Left cardiac atrium (tissue), 4 donors: ENCODE data around the gene EPYC. TPM values are rescaled to one million over a fixed set of nuclear protein-coding genes. Genes with fewer than 3 reads are reported as not detected.
"Not testable (repeated sequence)": the region's sequence is repeated elsewhere in the genome, so short reads cannot be mapped to it uniquely, and the experiment has no call there.

Experiments used
- ATAC-seq, 2 donors: fragments of 200-7000 bp; cut with Tn5 transposase; one replicate each; pipeline ENCODE4 v1.9.1; 2020; ENCODE audit warnings: mild to moderate bottlenecking in 2 of 2, moderate library complexity in 2 of 2
- DNase-seq: peaks from one replicate; pipeline ENCODE4 v3.0.0-alpha.2; 2020
- intact Hi-C, 2 donors: fragments of 100-400 bp; cut with DNase I; formaldehyde crosslinking; loops; one replicate each; pipeline versions ENCODE4 v1.14.1 to v1.15.1; 2022 to 2023
- total RNA-seq, 2 donors: library from RNA; stranded (reverse); fragmentation: NEBNext Ultra II Directional; extraction: Animal tissue kit (Norgen Biotek cat#: 25700); gene quantifications; one replicate each; pipeline ENCODE4 v1.2.1, GENCODE V29; 2021
- donor health status: DM: no; HTN: yes; CAD: no.
- donor health status: DM: no; HTN: yes; CAD: no; lungs with severe emphysema.
- donor health status: DM: yes; HTN: yes; CAD: no.
- donor health status: Dilated cardiomyopathy.

EPYC gene
- total RNA-seq, 2 donors from 2014 or later = not detected

GRCh38 chr12:90995010-90995409, 9.8 kb downstream of the EPYC start:
- ATAC-seq (no peak), DNase-seq (no peak)
- intact Hi-C loops = no loop called here

GRCh38 chr12:90991952-90992465, 12.8 kb downstream of the EPYC start:
- ATAC-seq (no peak), DNase-seq (no peak)
- intact Hi-C loops = no loop called here

- DNase-seq (no peak), ATAC-seq (no peak)
- intact Hi-C loops = no loop called here
These were observed 14.2 kb downstream of the EPYC start for GRCh38 chr12:90990611-90991010.

- intact Hi-C loops = no loop called here
- peak; percentile 77 to 85 for ATAC-seq
- no peak for DNase-seq
These were observed 15.1 kb downstream of the EPYC start for GRCh38 chr12:90989686-90990111.

GRCh38 chr12:90987520-90987919, 17.3 kb downstream of the EPYC start:
- intact Hi-C loops = no loop called here
- DNase-seq = no peak
- ATAC-seq = no peak

- intact Hi-C loops = no loop called here
- ATAC-seq (no peak), DNase-seq (no peak)
These were observed 17.7 kb downstream of the EPYC start for GRCh38 chr12:90987101-90987500.

- intact Hi-C loops, DNase-seq, ATAC-seq: not testable (repeated sequence)
These were observed 19.4 kb downstream of the EPYC start for GRCh38 chr12:90985331-90985730.

- intact Hi-C loops = no loop called here
- DNase-seq = no peak
- ATAC-seq = no peak
These were observed 20.7 kb downstream of the EPYC start for GRCh38 chr12:90984114-90984513.

GRCh38 chr12:90982170-90982569, 22.6 kb downstream of the EPYC start:
- ATAC-seq (no peak), DNase-seq (no peak)
- intact Hi-C loops = no loop called here

GRCh38 chr12:90979951-90980350, 24.8 kb downstream of the EPYC start:
- ATAC-seq = peak in 1 of 2 donors; percentile 72
- DNase-seq = no peak
- intact Hi-C loops = loop anchor here (5.0 to 10.0 kb wide), 3 partner anchors 127 to 377 kb away; no protein-coding TSS in a partner anchor

GRCh38 chr12:90979019-90979418, 25.8 kb downstream of the EPYC start:
- ATAC-seq (no peak), DNase-seq (no peak)
- intact Hi-C loops = loop anchor here (5.0 to 10.0 kb wide), 3 partner anchors 128 to 378 kb away; no protein-coding TSS in a partner anchor

GRCh38 chr12:90978117-90978770, 26.5 kb downstream of the EPYC start:
- ATAC-seq (peak; percentile 79 to 84), DNase-seq (no peak)

GRCh38 chr12:90977224-90977623, 27.5 kb downstream of the EPYC start:
- ATAC-seq = no peak
- no peak for DNase-seq
- intact Hi-C loops = loop anchor here (5.0 to 10.0 kb wide), 3 partner anchors 130 to 380 kb away; no protein-coding TSS in a partner anchor

More at GRCh38 chr12:90978117-90978770, 26.5 kb downstream of the EPYC start:
- intact Hi-C loops = loop anchor here (5.0 to 10.0 kb wide), 3 partner anchors 129 to 379 kb away; no protein-coding TSS in a partner anchor

- DNase-seq (no peak), ATAC-seq (no peak)
- intact Hi-C loops = loop anchor here in 1 of 2 donors (10.0 kb wide), 1 partner anchor 371 kb away; no protein-coding TSS in a partner anchor
These were observed 30.5 kb downstream of the EPYC start for GRCh38 chr12:90974286-90974685.

- ATAC-seq = no peak
- DNase-seq = no peak
- intact Hi-C loops = loop anchor here in 1 of 2 donors (10.0 kb wide), 1 partner anchor 373 kb away; no protein-coding TSS in a partner anchor
These were observed 32.5 kb downstream of the EPYC start for GRCh38 chr12:90972226-90972625.

GRCh38 chr12:90970911-90971310, 33.9 kb downstream of the EPYC start:
- ATAC-seq (no peak), DNase-seq (no peak)
- intact Hi-C loops = loop anchor here in 1 of 2 donors (10.0 kb wide), 1 partner anchor 374 kb away; no protein-coding TSS in a partner anchor

GRCh38 chr12:90970471-90970870, 34.3 kb downstream of the EPYC start:
- no peak for ATAC-seq
- no peak for DNase-seq
- intact Hi-C loops = loop anchor here in 1 of 2 donors (10.0 kb wide), 1 partner anchor 374 kb away; no protein-coding TSS in a partner anchor

GRCh38 chr12:90969851-90970250, 34.9 kb downstream of the EPYC start:
- DNase-seq = no peak
- intact Hi-C loops = loop anchor here in 1 of 2 donors (10.0 kb wide), 1 partner anchor 375 kb away; no protein-coding TSS in a partner anchor
- ATAC-seq = no peak

- no peak for ATAC-seq
- intact Hi-C loops = no loop called here
- DNase-seq = no peak
These were observed 35.4 kb downstream of the EPYC start for GRCh38 chr12:90969346-90969745.

GRCh38 chr12:90965204-90965603, 39.6 kb downstream of the EPYC start:
- intact Hi-C loops = no loop called here
- no peak for ATAC-seq
- no peak for DNase-seq
